Kidney (tissue), 14 donors: ENCODE data around the gene HTR6. TPM values are rescaled to one million over a fixed set of nuclear protein-coding genes. Genes with fewer than 3 reads are reported as not detected.
A peak's percentile ranks its signal among the peaks of the same experiment; 100 is the strongest.

Experiments used
- DNase-seq, 5 donors: peaks; one replicate each; pipeline ENCODE4 v3.0.0-alpha.2; 2013 to 2020
- FAIRE-seq: peaks from 2 replicates; lab custom pipeline; 2012; peaks lifted over from hg19 to GRCh38; lab: Jason Lieb, UNC
- H3K27ac ChIP-seq, 2 donors: one replicate each; pipeline ENCODE4 v1.7.0; 2013; ENCODE audit warnings: low read depth in 2 of 2, low read length in 2 of 2, inconsistent platforms in 1 of 2
- H3K27me3 ChIP-seq: one replicate; pipeline ENCODE4 v1.7.1; 2013; ENCODE audit warnings: low read length, inconsistent platforms; ENCODE audit not compliant: control insufficient read depth, insufficient read depth
- H3K36me3 ChIP-seq, 3 donors: one replicate each; pipeline versions ENCODE4 v1.7.0 to v1.7.1; 2013; ENCODE audit warnings: low read length in 3 of 3, control low read depth in 1 of 3, inconsistent platforms in 1 of 3; ENCODE audit not compliant: insufficient read depth in 3 of 3, control insufficient read depth in 2 of 3
- H3K4me1 ChIP-seq, 3 donors: one replicate each; pipeline versions ENCODE4 v1.7.0 to v1.7.1; 2013; ENCODE audit warnings: low read length in 3 of 3, inconsistent platforms in 1 of 3, low read depth in 1 of 3; ENCODE audit not compliant: control insufficient read depth in 2 of 3, insufficient read depth in 2 of 3
- H3K4me3 ChIP-seq, 3 donors: one replicate each; pipeline versions ENCODE4 v1.7.0 to v1.8.1; 2013; ENCODE audit warnings: low read length in 3 of 3, control low read depth in 1 of 3, inconsistent platforms in 1 of 3
- H3K9ac ChIP-seq, 3 donors: one replicate each; pipeline versions ENCODE4 v1.7.0 to v1.7.1; 2013; ENCODE audit warnings: low read length in 3 of 3, control low read depth in 1 of 3, inconsistent platforms in 1 of 3
- H3K9me3 ChIP-seq, 3 donors: one replicate each; pipeline versions ENCODE4 v1.7.0 to v1.7.1; 2013; ENCODE audit warnings: low read length in 3 of 3, control low read depth in 1 of 3, inconsistent platforms in 1 of 3; ENCODE audit not compliant: control insufficient read depth in 2 of 3, insufficient read depth in 1 of 3
- intact Hi-C: fragments of 100-400 bp; cut with DNase I; formaldehyde crosslinking; loops from one replicate; pipeline ENCODE4 v1.11.1; 2022
- polyA plus RNA-seq: library from polyadenylated mRNA; stranded (reverse); fragments of 350-450 nt; fragmentation: Illumina TruSeq; extraction: RNeasy Lipid Tissue Mini Kit (QIAGEN cat#74804); gene quantifications from one replicate; pipeline ENCODE4 v1.2.3, GENCODE V29; 2014; ENCODE audit warnings: low read depth, low replicate concordance; ENCODE audit not compliant: insufficient read depth
- total RNA-seq: library from RNA; stranded (reverse); fragmentation: NEBNext Ultra II Directional; extraction: Animal tissue kit (Norgen Biotek cat#: 25700); gene quantifications from one replicate; pipeline ENCODE4 v1.2.1, GENCODE V29; 2021
- TF ChIP-seq, protein P1 (sequence below): IDR thresholded peaks from 3 replicates; pipeline ENCODE4 v1.5.1; 2012; ENCODE audit warnings: mild to moderate bottlenecking, moderate library complexity, borderline replicate concordance; ENCODE audit not compliant: insufficient read depth; ENCODE audit errors: extremely low read depth
- donor health status: control.
- donor health status: control.
- donor health status: control.
- donor health status: control.
- donor health status: control.
- donor health status: DM: yes; HTN: yes; CAD: no.
- donor health status: Normal renal cell carcinoma (clear cell type).

HTR6 gene
- total and polyA plus RNA-seq, 2 donors from 2014 or later, result not detected

DNA sequence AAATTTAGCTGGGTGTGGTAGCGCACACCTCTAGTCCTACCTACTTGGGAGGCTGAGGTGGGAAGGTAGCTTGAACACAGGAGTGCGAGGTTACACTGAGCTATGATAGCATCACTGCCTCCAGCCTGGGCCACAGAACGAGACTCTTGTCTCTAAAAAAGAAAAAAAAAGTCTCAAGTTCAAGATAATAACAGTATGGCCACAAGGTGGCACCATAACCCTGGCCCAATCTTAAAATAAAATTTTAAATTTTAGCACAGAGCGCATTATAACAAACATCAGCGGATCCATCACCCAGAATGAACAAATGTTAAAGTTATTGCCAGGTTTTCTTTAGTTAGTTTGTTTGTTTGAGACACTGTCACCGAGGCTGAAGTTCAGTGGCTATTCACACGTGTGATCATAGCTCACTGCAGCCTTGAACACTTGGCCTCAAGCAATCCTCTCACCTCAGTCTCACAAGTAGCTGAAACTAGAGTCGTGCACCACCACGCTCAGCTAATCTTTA is 2.9 kb upstream of the HTR6 start:
- Histone ChIP-seq H3K9ac (no peak overlapping the region), H3K4me1 (no peaks in the 10 kb centered on the region), H3K9me3 (no peaks in the 10 kb centered on the region), H3K27ac (no peak overlapping the region), H3K36me3 (no peaks in the 10 kb centered on the region), H3K27me3 (peaks cover 6% of the 10 kb centered on the region), H3K4me3 (no peak overlapping the region)
- peak in 2 of 5 donors; percentile 66 to 73 for DNase-seq
- intact Hi-C loops, result no loop called here
- FAIRE-seq, result peak; percentile 49
- TF ChIP-seq, protein P1, sequence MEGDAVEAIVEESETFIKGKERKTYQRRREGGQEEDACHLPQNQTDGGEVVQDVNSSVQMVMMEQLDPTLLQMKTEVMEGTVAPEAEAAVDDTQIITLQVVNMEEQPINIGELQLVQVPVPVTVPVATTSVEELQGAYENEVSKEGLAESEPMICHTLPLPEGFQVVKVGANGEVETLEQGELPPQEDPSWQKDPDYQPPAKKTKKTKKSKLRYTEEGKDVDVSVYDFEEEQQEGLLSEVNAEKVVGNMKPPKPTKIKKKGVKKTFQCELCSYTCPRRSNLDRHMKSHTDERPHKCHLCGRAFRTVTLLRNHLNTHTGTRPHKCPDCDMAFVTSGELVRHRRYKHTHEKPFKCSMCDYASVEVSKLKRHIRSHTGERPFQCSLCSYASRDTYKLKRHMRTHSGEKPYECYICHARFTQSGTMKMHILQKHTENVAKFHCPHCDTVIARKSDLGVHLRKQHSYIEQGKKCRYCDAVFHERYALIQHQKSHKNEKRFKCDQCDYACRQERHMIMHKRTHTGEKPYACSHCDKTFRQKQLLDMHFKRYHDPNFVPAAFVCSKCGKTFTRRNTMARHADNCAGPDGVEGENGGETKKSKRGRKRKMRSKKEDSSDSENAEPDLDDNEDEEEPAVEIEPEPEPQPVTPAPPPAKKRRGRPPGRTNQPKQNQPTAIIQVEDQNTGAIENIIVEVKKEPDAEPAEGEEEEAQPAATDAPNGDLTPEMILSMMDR, result peak; percentile 62

DNA sequence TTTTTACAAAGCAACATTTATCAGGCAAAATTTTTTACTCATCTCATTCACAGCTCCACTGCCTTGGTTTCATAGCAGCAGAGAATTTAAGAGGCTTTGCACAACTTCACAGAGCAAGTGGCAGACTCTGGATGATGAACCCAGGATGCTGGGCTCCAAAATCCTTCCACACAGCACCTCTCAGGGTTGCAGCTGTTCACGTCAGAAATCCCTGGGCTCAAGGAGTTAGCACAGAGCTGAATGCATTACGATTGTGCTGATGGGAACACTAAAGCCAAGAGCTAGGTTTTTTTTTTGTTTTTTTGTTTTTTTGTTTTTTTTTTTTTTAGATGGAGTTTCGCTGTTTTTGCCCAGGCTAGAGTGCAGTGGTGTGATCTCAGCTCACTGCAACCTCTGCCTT is 2.4 kb upstream of the HTR6 start:
- no peaks in the 10 kb centered on the region for H3K36me3 ChIP-seq
- DNase-seq (no peak), FAIRE-seq (no peak)
- H3K27ac ChIP-seq, result no peak overlapping the region
- no peaks in the 10 kb centered on the region for H3K9me3 ChIP-seq
- TF ChIP-seq, protein P1, result no peak
- peaks cover 6% of the 10 kb centered on the region for H3K27me3 ChIP-seq
- no peak overlapping the region for H3K9ac ChIP-seq
- H3K4me1 ChIP-seq, result no peaks in the 10 kb centered on the region
- no peak overlapping the region for H3K4me3 ChIP-seq
- intact Hi-C loops, result no loop called here

DNA sequence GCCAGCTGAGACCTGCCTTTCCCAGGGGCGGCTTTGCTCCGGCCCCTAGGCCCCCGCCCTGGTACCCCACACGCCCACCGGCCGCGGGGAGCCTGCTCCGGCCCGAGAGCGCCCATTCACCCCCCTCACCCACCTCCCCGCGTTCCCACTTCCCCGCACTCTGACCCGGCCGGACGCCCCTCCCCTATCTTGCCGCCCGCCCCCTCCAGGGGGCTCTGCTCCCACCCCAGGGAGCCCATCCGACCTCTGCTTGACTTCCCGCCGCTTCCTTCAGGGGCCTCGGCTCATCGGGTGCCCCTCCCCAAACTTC is 466 bp downstream of the HTR6 start:
- H3K27ac ChIP-seq, result no peak overlapping the region
- DNase-seq (no peak), FAIRE-seq (no peak)
- no peak overlapping the region for H3K9ac ChIP-seq
- TF ChIP-seq, protein P1, result no peak
- H3K4me3 ChIP-seq, result no peak overlapping the region
- H3K9me3 ChIP-seq, result no peaks in the 10 kb centered on the region
- intact Hi-C loops, result no loop called here
- H3K27me3 ChIP-seq, result peaks cover 6% of the 10 kb centered on the region
- no peaks in the 10 kb centered on the region for H3K36me3 ChIP-seq
- no peaks in the 10 kb centered on the region for H3K4me1 ChIP-seq
